22Rv1 (cell line): ENCODE results near the gene CCDC81.

Experiments used
- CTCF ChIP-seq: fragments of 450-650 bp; IDR thresholded peaks from 2 replicates; pipeline ENCODE4 v1.5.1; 2017; ENCODE audit warnings: mild to moderate bottlenecking
- ZFX ChIP-seq: fragments of 450-650 bp; IDR thresholded peaks from 2 replicates; pipeline ENCODE4 v1.6.1; 2017; ENCODE audit warnings: antibody characterized with exemption, borderline replicate concordance

DNA sequence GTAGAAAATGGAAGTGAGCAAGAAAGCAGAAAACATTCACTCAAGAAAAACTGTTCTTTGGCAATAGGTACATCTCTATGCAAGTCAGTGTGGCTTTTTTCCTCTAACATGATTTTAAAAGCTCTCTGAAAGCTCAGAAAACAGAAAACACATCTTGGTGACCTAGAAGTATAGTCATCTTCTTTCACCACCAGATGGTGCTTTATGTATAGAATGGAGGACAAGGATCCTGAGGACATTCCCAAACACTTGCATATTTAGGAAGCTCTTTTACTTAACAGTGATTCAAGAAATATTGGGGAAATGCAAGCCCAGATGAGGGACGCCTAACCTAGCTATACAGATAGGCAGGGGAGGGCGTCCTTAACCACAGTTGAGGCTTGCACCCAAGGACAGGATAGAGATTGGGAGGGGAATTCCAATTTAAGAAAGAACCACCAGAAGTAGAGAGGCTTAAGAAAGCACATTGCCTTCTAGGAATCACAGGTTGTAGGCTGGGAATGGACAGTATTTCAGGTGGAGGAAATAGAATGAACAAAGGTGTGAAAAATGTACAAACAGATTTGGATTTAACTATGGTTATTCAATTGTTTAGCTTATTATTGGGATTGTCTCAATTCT, 13.8 kb upstream of the CCDC81 start:
- TF ChIP-seq ZFX (no peak), CTCF (peak; percentile 43)
